Fibroblast of upper back skin (primary cell): ENCODE measurements around the gene RAB34.
"Not testable (repeated sequence)": the region's sequence is repeated elsewhere in the genome, so short reads cannot be mapped to it uniquely, and the experiment has no call there.

Experiments
- DNase-seq: peaks from one replicate; pipeline ENCODE4 v3.0.0-alpha.2; 2013

Gene RAB34

DNA sequence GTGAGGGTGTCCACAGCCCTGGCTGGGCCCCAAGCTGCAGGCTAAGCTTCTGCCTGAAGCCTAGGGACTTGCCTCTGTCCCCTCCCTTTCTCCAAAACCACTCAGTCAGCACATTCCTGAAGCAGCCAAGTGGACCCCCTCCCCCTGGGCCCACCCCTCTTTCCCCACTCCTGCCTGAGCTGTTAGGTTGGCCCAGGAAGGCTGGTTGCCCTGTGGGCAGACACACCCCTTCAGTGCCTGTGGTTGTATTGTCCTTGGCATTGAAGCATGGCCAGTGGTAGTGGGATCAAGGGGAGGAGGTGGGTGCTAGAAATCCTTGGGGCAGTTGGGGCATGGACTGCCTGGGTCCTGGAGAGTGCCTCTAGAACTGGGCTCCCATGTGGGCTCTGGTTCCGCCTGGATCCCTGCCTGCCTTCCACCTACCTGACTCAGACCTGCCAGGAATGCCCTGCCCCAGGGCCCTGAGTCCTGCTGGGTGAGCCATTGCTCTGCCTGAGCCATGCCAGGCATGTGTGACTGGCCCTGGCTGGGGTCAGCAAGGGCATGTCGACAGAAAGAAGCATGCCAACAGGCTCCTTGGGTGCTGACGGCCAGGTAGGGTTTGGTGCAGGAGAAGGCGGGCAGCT, 28.2 kb upstream of the RAB34 start:
- DNase-seq: no peak

DNA sequence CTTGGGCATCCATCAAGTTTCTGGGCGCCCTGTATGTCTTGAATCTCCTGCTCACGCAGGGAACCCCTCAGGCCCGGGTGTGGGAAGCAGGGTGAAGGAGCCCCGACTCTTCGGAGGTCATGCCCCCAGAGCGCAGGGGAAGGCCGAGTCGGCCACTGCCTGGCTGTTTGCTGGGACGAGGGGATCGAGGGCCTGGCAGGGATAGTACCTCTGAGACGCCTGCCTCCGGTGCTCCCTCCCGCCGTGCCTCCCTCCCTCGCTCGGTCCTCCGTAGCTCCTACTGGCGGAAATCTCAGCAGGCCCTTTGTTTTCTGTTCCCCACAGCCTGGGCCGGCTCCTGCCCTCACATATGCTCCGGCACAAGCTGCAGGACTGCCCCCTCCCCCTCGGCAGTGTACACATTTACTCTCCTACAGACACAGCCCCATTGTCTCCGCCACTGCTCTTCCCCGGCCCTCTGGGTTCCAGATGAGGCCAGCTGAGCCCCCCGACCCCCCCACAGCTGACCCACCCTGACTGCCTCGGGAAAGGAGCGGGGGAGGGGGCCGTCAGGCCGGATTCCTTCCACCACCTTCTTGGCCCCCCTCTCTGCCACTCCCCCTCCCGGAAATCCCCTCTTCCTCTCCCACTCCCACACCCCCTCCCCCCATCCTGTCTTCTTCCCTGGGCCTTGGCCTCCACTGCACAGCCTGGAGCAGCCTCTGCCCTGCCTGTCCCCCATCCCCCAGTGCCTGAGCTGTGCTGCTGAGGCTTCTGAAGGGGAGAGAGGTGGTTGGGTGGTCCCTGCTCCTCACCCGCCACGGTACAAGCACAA, 27.5 kb upstream of the RAB34 start:
- DNase-seq: peak; percentile 48

DNA sequence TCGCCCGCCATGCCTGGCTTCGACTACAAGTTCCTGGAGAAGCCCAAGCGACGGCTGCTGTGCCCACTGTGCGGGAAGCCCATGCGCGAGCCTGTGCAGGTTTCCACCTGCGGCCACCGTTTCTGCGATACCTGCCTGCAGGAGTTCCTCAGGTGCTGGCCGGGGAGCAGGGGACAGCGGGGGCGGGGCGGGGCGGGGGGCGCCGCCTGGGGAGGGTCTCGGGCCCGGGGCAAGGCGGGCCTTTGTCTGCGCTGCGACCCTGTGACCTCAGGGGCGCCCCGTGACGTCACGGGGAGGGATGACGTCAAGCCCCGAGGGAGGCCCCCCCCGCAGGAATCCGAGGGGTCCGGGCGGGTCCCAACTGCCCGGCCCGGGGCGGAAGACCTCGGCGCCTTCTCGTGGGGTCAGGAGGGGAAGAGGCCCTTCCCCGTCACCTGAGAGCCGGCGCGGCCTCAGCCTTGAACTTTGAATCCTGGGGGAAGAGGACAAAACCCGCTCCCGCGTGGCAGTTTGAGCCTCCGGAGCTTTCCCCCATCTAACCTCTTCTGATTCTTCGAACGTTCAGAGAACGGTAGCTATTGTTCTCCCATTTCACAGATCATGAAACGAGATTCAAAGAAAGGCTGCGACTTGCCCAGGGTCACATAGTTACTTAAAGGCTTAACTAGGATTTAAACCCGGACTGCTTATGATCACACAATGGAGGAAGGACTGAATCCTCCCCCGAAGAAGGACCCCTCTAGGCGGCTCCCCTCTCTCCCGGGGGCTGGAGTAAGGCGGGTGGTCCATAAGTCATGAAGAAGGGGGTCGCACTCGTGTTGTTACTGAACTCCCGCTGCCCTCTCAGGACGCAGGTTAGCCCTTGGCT, 26.7 kb upstream of the RAB34 start:
- DNase-seq: peak; percentile 42

DNA sequence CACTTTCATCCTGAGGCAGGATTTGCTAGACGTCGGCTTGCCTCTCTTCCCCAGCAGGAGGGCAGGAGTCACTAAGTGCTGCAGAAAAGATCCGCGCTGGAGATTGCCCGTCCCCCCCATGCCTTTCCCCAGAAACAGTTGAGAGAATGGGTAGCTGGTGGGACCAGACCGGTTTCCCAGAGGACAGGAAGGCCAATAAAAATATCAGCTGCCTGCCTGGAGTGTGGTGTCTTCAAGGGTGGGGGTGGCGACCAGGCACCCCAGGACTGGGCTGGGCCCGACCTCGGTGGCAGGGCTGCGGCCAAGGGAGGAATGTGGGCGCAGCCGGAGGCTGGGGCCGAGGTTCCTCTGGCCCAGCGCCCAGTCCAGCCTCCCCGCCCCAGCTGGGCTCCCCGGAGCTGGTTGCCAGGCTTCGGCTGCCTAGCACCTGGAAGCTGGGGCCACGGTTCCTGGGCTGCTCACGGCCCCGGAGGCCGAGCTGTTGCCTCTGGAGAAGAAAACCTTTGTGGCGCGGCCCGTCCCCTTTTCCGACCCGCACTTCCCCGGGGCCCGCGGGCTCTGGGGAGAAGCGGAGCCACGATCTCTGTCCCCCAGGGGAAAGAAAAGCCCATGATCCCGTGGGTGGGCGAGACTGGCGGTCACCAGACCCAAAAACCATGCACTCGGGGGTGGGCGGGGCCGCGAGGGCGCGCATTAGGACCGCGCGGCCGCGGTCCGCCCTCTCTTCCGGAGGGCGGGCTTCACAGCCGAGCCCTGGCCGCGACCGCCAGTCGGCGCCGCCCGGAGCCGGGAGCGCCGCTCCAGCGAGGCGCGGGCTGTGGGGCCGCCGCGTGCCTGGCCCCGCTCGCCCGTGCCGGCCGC, 25.8 kb upstream of the RAB34 start, which contains the start of gene TRAF4:
TSS of gene TRAF4 (plus strand) at position 769 of the 861 bp plus-strand sequence. CDS start 102 bp downstream, outside the sequence.
- peak; percentile 87 for DNase-seq

DNA sequence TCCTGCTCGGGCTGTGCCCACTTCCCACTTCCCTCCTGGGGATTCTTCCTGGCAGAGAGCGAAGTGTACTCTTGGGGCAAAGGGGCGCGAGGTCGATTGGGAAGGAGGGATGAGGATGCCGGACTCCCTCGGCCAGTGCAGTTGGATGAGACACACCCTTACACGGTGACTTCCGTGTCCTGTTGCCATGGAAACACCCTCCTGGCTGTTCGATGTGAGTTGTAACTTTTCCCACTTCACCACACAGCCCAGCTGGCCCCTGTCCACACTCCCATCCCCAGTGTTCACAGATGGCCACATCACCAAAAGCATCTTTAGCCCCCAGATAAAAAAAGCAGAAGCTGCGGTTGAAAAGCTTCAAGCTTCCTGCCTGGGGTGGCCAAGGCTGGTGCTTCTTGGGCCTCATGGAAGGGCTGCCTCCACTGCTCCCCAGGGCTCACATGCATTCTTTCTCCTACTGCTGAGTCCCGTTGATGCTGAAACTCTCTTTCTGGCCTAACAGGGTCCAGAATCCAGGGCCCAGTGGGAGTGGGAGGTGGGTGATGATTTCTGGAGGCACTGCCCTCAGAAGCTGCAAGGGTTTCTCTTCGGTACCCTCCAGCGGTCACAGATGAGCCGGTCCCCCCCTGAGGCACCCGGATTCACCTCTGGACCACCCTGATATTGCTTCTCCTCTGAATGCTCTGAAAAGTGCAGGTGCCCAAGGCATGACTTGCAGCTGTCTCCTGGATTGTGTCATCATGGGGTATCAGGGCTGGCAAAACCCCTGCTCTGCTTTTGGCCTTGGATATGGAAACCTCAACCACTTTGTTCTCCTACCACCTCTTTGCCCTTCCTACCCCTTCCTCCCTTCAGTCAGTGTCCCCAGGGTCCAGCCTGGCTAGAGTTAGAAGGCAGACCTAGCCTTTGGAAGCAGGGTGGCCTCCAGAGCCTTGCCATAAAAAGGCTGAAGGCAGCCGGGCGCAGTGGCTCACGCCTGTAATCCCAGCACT, 24.0 kb upstream of the RAB34 start:
- no peak for DNase-seq

DNA sequence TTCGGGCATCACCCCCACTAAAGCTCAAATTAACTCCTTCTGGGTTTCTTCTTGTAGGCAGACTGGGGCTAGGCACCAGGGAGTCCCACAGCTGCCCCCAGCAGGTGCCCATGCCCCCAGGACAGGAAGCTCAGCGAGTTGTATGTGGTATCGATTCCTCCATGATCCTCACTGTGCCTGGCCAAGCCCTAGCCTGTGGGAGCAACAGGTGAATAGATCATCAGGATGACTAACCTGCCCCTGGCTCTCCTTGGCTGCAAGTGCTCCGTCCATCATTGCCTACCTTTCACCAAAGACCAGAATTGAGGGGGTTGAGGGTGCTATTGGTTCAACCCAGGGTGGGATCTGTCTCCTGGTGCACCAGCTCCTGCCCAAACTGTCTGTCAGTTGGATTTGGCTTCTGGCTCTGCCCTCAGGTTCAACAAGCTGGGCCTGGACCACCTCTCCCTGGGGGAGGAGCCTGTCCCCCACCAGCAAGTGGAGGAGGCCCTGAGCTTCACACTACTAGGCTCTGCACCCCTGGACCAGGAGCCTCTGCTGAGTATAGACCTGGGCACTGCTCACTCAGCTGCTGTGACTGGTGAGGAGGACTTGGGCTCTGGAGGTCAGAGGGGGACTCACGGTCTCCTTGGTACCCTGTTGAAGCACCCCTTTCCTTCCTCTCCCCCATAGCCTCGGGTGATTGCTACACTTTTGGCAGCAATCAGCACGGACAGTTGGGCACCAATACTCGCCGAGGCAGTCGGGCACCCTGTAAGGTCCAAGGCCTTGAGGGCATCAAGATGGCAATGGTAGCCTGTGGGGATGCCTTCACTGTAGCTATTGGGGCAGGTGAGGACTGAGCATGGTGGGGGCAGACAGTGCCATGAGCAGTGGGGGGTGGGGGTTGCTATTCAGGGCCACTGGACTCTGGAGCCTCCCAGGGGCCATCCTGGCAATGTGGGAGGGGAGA, 23.0 kb upstream of the RAB34 start:
- DNase-seq: no peak

DNA sequence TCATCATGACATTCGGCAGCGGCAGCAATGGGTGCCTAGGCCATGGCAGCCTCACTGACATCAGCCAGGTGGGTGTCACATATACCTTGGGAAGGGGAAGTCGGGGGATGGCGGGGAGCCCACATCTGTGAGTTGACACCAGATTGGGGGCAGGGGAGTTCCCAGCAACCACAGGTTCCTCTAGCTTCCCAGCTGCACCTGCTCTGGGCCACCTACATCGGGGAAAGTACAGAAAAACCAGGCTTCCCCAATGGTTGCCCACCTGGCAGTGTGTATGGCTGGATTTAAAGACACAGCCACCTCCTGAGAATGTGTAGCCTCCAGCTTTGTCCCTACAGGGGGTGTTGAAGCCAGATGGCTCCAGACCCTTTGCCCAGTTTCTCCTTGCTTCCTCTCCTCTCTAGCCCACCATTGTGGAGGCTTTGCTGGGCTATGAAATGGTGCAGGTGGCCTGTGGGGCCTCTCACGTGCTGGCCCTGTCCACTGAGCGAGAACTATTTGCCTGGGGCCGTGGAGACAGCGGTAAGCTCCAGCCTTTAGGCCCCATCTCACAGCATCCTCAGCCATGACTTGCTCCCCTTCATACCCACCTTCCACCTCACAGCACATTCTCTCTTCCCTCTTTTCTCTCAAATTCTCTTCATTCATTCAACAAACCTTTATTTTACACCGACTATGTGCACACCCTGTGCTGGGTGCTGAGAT, 21.2 kb upstream of the RAB34 start:
- no peak for DNase-seq

DNA sequence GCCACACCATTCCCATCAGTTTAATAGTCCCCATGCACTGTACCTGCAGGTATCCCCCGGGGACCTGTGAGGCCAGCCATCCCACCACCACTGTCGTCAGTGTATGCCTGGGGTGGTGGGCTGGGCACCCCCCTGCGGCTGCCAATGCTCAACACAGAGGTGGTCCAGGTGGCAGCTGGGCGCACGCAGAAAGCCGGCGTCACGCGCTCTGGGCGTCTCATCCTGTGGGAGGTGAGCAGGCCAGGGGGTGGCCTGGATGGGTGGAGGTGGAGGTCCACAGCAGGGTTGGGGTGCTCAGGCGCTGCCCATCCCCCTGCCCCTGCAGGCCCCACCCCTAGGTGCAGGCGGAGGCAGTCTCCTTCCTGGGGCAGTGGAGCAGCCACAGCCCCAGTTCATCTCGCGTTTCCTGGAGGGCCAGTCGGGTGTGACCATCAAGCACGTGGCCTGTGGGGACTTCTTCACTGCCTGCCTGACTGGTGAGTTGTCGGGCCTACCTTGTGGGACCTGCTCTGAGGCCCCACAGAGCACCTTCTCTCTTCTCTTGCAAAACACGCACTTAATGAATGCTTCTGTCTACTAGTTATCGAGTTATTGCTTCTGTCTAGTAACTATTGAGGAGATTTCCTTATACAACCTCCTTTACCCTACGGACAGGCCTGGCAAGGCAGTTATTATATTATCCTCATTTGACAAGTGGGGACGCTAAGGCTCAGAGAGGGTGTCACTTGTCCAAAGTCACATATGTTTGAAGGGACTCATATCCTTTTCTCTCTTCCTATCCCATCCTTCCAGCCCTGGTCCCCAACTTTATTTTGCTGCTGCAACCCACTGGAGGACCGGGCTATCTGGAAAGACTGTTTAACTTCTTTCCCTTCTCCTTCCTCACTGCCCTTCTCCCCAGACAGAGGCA, 20.4 kb upstream of the RAB34 start:
- DNase-seq: no peak

DNA sequence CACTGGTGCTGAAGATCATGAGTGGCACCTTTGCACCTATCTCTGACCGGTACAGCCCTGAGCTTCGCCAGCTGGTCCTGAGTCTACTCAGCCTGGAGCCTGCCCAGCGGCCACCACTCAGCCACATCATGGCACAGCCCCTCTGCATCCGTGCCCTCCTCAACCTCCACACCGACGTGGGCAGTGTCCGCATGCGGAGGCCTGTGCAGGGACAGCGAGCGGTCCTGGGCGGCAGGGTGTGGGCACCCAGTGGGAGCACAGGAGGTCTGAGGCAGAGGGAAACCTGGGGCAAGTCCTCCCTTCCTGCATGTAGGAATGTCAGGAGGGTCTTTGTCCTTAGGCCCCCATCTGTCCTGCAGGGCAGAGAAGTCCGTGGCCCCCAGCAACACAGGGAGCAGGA, 19.6 kb upstream of the RAB34 start:
- DNase-seq: no peak

DNA sequence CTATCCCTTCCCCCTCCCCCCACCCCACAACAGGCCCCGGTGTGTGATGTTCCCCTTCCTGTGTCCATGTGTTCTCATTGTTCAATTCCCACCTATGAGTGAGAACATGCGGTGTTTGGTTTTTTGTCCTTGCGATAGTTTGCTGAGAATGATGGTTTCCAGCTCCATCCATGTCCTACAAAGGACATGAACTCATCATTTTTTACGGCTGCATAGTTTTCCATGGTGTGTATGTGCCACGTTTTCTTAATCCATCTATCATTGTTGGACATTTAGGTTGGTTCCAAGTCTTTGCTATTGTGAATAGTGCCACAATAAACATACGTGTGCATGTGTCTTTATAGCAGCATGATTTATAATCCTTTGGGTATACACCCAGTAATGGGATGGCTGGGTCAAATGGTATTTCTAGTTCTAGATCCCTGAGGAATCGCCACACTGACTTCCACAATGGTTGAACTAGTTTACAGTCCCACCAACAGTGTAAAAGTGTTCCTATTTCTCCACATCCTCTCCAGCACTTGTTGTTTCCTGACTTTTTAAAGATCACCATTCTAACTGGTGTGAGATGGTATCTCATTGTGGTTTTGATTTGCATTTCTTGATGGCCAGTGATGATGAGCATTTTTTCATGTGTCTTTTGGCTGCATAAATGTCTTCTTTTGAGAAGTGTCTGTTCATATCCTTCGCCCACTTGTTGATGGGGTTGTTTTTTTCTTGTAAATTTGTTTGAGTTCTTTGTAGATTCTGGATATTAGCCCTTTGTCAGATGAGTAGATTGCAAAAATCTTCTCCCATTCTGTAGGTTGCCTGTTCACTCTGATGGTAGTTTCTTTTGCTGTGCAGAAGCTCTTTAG, 18.5 kb upstream of the RAB34 start:
- not testable (repeated sequence) for DNase-seq

DNA sequence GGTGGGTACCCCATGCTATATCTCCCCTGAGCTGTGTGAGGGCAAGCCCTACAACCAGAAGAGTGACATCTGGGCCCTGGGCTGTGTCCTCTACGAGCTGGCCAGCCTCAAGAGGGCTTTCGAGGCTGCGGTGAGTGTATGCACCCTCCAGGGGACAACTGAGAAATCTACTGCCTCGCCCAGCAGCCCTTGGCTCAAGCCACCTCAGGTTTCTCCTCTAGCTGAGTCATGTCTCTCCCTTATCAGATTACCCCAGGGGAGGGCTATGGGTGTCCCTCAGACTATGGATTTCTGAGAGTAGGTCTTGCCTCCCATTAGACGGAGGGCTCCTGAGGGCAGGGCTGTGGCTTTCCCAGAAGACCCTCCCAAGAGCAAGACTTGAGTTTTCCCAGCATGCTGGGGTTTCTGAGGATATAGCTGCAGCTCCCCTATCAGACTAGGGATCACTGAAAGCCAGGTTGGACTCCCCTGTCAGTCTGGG, 17.6 kb upstream of the RAB34 start:
- DNase-seq: no peak

DNA sequence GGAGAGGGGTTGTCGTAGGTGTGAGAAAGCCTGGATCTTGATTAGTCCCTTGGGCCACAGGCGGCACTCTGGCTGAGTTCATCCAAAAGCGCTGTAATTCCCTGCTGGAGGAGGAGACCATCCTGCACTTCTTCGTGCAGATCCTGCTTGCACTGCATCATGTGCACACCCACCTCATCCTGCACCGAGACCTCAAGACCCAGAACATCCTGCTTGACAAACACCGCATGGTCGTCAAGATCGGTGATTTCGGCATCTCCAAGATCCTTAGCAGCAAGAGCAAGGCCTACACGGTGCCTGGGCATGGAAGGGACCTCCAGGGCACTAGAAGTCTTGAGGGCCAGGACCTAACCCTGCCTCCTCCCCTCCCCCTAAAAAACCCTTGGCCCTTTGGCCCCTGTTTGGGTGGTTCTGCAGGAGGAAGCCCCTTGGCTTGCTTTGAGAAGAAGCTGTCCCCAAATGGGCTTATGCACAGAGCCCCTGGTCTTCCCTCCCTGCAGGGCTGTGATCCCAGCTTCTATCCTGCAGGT, 17.1 kb upstream of the RAB34 start:
- no peak for DNase-seq

DNA sequence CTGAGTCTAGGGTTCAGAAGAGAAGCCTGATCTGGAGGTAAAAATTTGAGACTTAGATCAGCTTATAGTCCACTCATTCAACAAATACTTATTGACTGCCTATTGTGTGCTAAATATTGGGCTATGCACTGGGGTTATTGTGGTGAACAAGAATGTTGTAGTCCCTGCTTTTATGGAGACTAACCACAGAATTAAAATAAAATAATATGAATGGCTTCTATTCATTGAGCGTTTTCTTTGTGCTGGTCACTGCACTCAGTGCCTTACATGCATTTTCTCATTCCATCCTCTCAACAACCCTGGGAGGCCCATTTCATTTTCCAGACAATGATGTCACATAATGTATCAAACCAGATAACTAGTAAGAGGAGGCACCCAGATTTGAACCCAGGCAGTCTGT, 15.7 kb upstream of the RAB34 start:
- no peak for DNase-seq

DNA sequence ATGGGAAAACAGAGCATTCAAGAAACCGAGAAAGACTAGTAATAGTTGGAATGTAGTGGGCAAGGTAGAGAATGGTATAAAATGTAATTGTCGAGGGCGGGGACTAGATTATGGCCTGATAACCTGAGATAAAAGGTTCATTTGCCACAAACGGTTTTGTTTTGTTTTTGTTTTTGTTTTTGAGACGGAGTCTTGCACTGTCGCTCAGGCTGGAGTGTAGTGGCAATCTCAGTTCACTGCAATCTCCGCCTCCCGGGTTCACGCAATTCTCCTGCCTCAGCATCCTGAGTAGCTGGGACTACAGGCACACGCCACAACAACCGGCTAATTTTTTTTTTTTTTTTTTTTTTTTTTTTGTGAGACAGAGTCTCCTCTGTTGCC, 12.3 kb upstream of the RAB34 start:
- DNase-seq: no peak

DNA sequence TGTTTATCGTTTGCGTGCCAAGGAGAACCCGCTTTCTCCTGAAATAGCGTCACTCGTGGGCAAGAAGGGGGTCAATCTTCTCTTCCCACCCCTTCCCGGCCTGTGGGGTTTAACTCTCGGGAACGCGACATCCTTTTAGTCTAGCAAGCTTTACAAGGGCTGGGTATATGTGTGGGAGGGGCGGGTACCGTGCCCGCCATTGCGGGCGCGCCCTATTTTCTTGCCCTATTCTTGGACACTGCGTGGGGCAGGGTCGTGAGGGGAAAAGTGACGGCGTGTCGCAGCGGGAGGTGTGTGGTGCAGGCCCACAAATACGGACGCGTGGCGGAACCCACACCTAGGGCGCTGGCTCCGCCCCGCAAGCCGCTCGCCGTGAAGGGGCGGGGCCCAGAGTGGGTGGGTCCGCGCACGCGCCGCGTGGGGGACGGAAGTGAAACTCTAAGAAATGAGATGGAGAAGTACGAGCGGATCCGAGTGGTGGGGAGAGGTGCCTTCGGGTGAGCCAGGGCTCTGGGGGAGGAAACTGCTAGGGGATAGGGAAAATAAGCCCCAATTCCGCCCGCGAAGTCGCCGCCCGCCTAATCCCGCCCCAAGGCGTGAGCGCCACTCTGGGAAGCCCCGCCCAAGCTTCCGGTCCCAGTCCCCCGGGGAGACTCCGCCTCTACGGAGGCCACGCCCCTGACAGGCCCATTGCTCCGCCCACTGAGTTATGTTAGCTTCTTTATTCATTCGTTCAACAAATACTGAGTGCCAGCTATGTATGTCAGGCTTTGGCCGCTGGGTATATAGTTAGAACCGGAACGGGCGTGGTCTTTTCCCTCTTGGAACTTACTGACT, 10.9 kb upstream of the RAB34 start, which contains the start of gene NEK8:
TSS of gene NEK8 (plus strand) at position 425 of the 837 bp plus-strand sequence. CDS start at position 451, 26 bp downstream.
- peak; percentile 91 for DNase-seq
